Measurements from ENCODE around the gene RSPH4A. TPM values are rescaled to one million over a fixed set of nuclear protein-coding genes. Genes with fewer than 3 reads are reported as not detected.
"Not testable (repeated sequence)": the region's sequence is repeated elsewhere in the genome, so short reads cannot be mapped to it uniquely, and the experiment has no call there.

Gene RSPH4A
- total RNA-seq, 2 experiments from 2014 or later, result not detected

DNA sequence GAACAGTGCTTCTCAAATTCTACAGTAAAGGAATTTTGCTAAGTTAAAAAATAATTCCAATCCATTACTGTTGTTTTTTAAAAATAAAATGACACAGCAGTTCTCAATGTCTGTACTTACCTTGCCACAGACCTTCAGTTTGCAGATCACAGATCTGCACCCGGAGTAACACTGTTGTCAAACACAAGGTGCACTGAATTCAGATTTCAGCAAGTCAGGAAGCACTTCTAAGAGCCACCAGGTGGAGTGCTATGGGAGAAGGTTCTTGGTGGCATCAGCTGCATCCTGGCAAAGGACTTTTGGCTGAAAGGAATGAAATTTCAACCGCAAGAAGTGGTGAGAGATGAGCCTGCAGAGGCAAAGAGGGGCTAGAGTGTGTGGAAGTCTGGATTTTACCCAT lies 17.4 kb downstream of the RSPH4A start:
- H3K9me3 Mint-ChIP-seq, result no peaks in the 10 kb centered on the region
- no peak overlapping the region for H3K27ac Mint-ChIP-seq
- H3K27me3 Mint-ChIP-seq (ENCODE audit: low read depth), result no peaks in the 10 kb centered on the region
- H3K4me3 Mint-ChIP-seq, result no peak overlapping the region
- peaks cover 18% of the 10 kb centered on the region for H3K36me3 Mint-ChIP-seq (ENCODE audit: low read depth)
- intact Hi-C loops (cut with micrococcal nuclease), result loop anchor here (5.0 kb wide), 1 partner anchor 334 kb away; no protein-coding TSS in a partner anchor
- CTCF ChIA-PET, result interaction anchor here (1.4 kb wide), 1 partner anchor 10 kb away, joined by 3 read pairs; no protein-coding TSS in a partner anchor
- H3K4me1 Mint-ChIP-seq (ENCODE audit: low read depth), result no peaks in the 10 kb centered on the region
- peak; percentile 11 for DNase-seq

DNA sequence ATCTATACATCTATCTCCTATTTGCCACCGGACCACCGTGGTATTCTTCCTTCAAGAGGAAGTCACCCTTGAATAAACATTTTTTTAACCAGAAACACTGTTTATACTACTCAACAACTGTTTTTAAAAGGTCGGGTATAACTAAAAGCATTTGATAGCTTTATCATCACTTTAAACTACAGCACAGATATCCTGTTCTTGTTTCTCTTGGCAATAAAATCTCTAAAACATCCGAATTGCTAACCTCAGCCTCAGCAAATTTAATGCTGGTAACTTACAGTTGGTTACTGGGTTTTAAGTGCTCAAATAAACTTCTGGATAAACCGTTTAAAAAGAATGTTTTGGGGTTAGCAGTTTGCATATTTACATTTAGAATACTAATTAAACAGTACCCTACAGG lies 31.9 kb downstream of the RSPH4A start:
- peaks cover 7% of the 10 kb centered on the region for H3K4me1 Mint-ChIP-seq (ENCODE audit: low read depth)
- peaks cover 24% of the 10 kb centered on the region for H3K36me3 Mint-ChIP-seq (ENCODE audit: low read depth)
- no peak for DNase-seq
- no peak overlapping the region for H3K27ac Mint-ChIP-seq
- intact Hi-C loops (cut with micrococcal nuclease), result loop anchor here (5.0 kb wide), 1 partner anchor 361 kb away; no protein-coding TSS in a partner anchor
- no peak overlapping the region for H3K4me3 Mint-ChIP-seq
- CTCF ChIA-PET, result interaction anchor here (1.3 kb wide), 1 partner anchor 115 kb away, joined by 3 read pairs; no protein-coding TSS in a partner anchor
- peaks cover 1% of the 10 kb centered on the region for H3K9me3 Mint-ChIP-seq
- no peaks in the 10 kb centered on the region for H3K27me3 Mint-ChIP-seq (ENCODE audit: low read depth)

DNA sequence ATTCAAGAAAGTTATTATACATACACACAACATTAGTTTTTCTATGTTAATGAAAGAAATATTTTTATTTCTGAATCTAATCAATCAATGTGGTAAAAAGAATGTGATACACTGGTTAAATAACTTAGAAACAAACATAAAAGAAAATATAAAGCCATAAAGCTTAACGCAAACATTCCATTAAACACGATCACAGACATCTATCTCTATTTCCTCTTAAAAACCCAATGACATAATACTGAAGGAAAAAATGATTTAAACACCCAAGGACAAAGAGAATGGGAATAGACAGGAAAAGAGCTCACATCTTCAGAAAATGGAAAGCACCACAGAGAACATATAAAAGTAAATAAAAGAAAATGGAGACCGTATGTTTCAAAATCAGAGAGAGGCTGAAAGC lies 32.9 kb downstream of the RSPH4A start:
- H3K27ac Mint-ChIP-seq, result no peak overlapping the region
- H3K4me3 Mint-ChIP-seq, result no peak overlapping the region
- peaks cover 7% of the 10 kb centered on the region for H3K4me1 Mint-ChIP-seq (ENCODE audit: low read depth)
- no peak for DNase-seq
- no peaks in the 10 kb centered on the region for H3K9me3 Mint-ChIP-seq
- intact Hi-C loops (cut with micrococcal nuclease), result loop anchor here (5.0 kb wide), 1 partner anchor 362 kb away; no protein-coding TSS in a partner anchor
- H3K27me3 Mint-ChIP-seq (ENCODE audit: low read depth), result no peaks in the 10 kb centered on the region
- CTCF ChIA-PET, result interaction anchor here (0.6 to 1.0 kb wide), 2 partner anchors 25 to 60 kb away, joined by 3 to 4 read pairs; no protein-coding TSS in a partner anchor
- H3K36me3 Mint-ChIP-seq (ENCODE audit: low read depth), result peaks cover 17% of the 10 kb centered on the region

DNA sequence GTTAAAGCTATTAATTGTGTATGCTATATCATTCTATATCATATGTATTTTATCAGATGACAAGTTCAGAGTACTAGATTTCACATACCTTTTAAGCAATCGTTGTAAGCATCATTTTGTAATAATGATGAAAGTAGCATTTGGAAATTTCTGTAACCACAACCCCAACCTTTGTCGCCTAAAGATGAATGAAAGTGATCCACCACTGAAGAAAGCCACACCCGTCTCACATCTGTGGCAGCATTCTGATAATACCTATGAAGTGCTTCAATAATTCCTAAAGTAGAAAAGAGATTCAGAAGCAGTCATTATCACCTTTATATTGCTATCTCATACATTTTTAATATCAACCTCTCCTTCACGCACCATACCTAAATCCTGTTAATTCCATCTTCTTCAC lies 35.6 kb downstream of the RSPH4A start:
- peaks cover 8% of the 10 kb centered on the region for H3K36me3 Mint-ChIP-seq (ENCODE audit: low read depth)
- CTCF ChIA-PET, result interaction anchor here (1.0 kb wide), 1 partner anchor 117 kb away, joined by 3 read pairs; no protein-coding TSS in a partner anchor
- H3K4me1 Mint-ChIP-seq (ENCODE audit: low read depth), result peaks cover 7% of the 10 kb centered on the region
- no peaks in the 10 kb centered on the region for H3K9me3 Mint-ChIP-seq
- H3K27me3 Mint-ChIP-seq (ENCODE audit: low read depth), result no peaks in the 10 kb centered on the region
- intact Hi-C loops (cut with micrococcal nuclease), result no loop called here
- DNase-seq, result no peak
- no peak overlapping the region for H3K4me3 Mint-ChIP-seq
- H3K27ac Mint-ChIP-seq, result no peak overlapping the region

GRCh38 chr6:116661594-116661993 lies 45.3 kb downstream of the RSPH4A start:
- Mint-ChIP-seq H3K9me3 (no peaks in the 10 kb centered on the region), H3K4me3 (no peak overlapping the region), H3K4me1 (ENCODE audit: low read depth) (peaks cover 45% of the 10 kb centered on the region), H3K27me3 (ENCODE audit: low read depth) (no peaks in the 10 kb centered on the region), H3K27ac (no peak overlapping the region), H3K36me3 (ENCODE audit: low read depth) (peaks cover 26% of the 10 kb centered on the region)
- no peak for DNase-seq
- intact Hi-C loops (cut with micrococcal nuclease), result no loop called here
- CTCF ChIA-PET, result interaction anchor here (1.1 kb wide), 2 partner anchors 15 to 17 kb away, joined by 3 to 5 read pairs; no protein-coding TSS in a partner anchor

- intact Hi-C loops (cut with micrococcal nuclease), result no loop called here
- H3K27ac Mint-ChIP-seq, result no peak overlapping the region
These were observed 45.9 kb downstream of the RSPH4A start for GRCh38 chr6:116662202-116662601.

GRCh38 chr6:116663308-116663707 lies 47.0 kb downstream of the RSPH4A start:
- intact Hi-C loops (cut with micrococcal nuclease), result no loop called here
- Mint-ChIP-seq H3K9me3 (no peaks in the 10 kb centered on the region), H3K36me3 (ENCODE audit: low read depth) (peaks cover 26% of the 10 kb centered on the region), H3K27me3 (ENCODE audit: low read depth) (no peaks in the 10 kb centered on the region), H3K27ac (no peak overlapping the region), H3K4me3 (no peak overlapping the region), H3K4me1 (ENCODE audit: low read depth) (peaks cover 54% of the 10 kb centered on the region)
- CTCF ChIA-PET, result interaction anchor here (1.5 kb wide), 1 partner anchor 18 kb away, joined by 5 read pairs; no protein-coding TSS in a partner anchor
- no peak for DNase-seq

More at GRCh38 chr6:116662202-116662601, 45.9 kb downstream of the RSPH4A start:
- no peak for DNase-seq
- no peak overlapping the region for H3K4me3 Mint-ChIP-seq
- H3K4me1 Mint-ChIP-seq (ENCODE audit: low read depth), result peaks cover 50% of the 10 kb centered on the region
- CTCF ChIA-PET, result interaction anchor here (1.1 kb wide), 1 partner anchor 16 kb away, joined by 3 read pairs; no protein-coding TSS in a partner anchor
- H3K36me3 Mint-ChIP-seq (ENCODE audit: low read depth), result peaks cover 29% of the 10 kb centered on the region
- H3K9me3 Mint-ChIP-seq, result no peaks in the 10 kb centered on the region
- H3K27me3 Mint-ChIP-seq (ENCODE audit: low read depth), result no peaks in the 10 kb centered on the region

DNA sequence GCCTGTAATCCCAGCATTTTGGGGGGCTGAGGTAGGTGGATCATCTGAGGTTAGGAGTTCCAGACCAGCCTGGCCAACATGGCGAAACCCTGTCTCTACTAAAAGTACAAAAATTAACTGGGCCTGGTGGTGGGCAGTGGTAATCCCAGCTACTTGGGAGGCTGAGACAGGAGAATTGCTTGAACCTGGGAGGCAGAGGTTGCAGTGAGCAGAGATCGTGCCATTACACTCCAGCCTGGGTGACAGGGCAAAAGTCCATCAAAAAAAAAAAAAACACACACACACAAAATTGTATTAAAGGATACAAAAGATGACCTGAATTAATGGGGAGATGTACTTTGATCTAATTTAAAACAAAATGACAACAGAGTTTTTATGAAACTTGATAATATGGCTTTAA lies 47.9 kb downstream of the RSPH4A start:
- H3K27me3 Mint-ChIP-seq (ENCODE audit: low read depth); intact Hi-C loops (cut with micrococcal nuclease); H3K9me3 Mint-ChIP-seq; H3K27ac Mint-ChIP-seq; DNase-seq; H3K4me3 Mint-ChIP-seq: not testable (repeated sequence)
- CTCF ChIA-PET, result interaction anchor here (0.7 to 1.5 kb wide), 2 partner anchors 19 to 495 kb away, joined by 3 to 5 read pairs; no protein-coding TSS in a partner anchor
- peaks cover 54% of the 10 kb centered on the region for H3K4me1 Mint-ChIP-seq (ENCODE audit: low read depth)
- peaks cover 25% of the 10 kb centered on the region for H3K36me3 Mint-ChIP-seq (ENCODE audit: low read depth)

- CTCF ChIA-PET, result no interaction called here
- DNase-seq, result no peak
- Mint-ChIP-seq H3K9me3 (no peaks in the 10 kb centered on the region), H3K4me1 (ENCODE audit: low read depth) (peaks cover 48% of the 10 kb centered on the region), H3K27ac (no peak overlapping the region), H3K27me3 (ENCODE audit: low read depth) (no peaks in the 10 kb centered on the region), H3K4me3 (peak overlapping the region; percentile 55), H3K36me3 (ENCODE audit: low read depth) (peaks cover 18% of the 10 kb centered on the region)
- intact Hi-C loops (cut with micrococcal nuclease), result no loop called here
These were observed 49.2 kb downstream of the RSPH4A start for GRCh38 chr6:116665464-116665863.

- no peak for DNase-seq
- Mint-ChIP-seq H3K27ac (no peak overlapping the region), H3K9me3 (no peaks in the 10 kb centered on the region), H3K4me3 (peak overlapping the region; percentile 45), H3K36me3 (ENCODE audit: low read depth) (peaks cover 18% of the 10 kb centered on the region), H3K27me3 (ENCODE audit: low read depth) (no peaks in the 10 kb centered on the region), H3K4me1 (ENCODE audit: low read depth) (peaks cover 41% of the 10 kb centered on the region)
- CTCF ChIA-PET, result interaction anchor here (0.6 kb wide), 1 partner anchor 128 kb away, joined by 3 read pairs; no protein-coding TSS in a partner anchor
- intact Hi-C loops (cut with micrococcal nuclease), result loop anchor here (2.0 kb wide), 2 partner anchors 656 to 936 kb away; partner anchors contain the start of gene GOPC
These were observed 50.6 kb downstream of the RSPH4A start for GRCh38 chr6:116666869-116667268.

DNA sequence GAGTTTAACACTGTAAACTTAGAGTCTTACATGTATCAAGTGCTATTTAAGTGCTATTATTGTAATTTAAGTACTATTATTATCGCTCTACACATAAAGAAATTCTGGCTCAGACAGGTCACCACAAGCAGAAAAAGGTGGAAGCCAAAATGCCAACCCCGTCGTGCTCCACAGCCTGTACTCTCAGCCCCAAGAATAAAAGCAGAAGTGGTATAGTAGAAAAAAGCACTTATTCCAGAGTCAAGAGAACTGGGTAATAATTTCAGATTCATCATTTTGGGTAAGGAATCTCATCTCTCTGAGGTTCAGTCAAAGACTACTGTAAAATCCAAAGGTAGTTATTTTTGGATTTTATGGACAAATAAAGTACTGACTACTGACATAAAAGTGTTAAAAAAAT lies 51.3 kb downstream of the RSPH4A start:
- Mint-ChIP-seq H3K4me3 (peak overlapping the region; percentile 99), H3K36me3 (ENCODE audit: low read depth) (peaks cover 15% of the 10 kb centered on the region), H3K9me3 (no peaks in the 10 kb centered on the region), H3K27ac (peak overlapping the region; percentile 12), H3K4me1 (ENCODE audit: low read depth) (peaks cover 35% of the 10 kb centered on the region), H3K27me3 (ENCODE audit: low read depth) (no peaks in the 10 kb centered on the region)
- intact Hi-C loops (cut with micrococcal nuclease), result loop anchor here (1.0 to 2.0 kb wide), 7 partner anchors 14 to 935 kb away; partner anchors contain the start of genes GOPC, KPNA5, RSPH4A and RWDD1
- CTCF ChIA-PET, result interaction anchor here (0.6 to 1.2 kb wide), 3 partner anchors 29 to 923 kb away, joined by 3 read pairs; no protein-coding TSS in a partner anchor
- DNase-seq, result no peak

DNA sequence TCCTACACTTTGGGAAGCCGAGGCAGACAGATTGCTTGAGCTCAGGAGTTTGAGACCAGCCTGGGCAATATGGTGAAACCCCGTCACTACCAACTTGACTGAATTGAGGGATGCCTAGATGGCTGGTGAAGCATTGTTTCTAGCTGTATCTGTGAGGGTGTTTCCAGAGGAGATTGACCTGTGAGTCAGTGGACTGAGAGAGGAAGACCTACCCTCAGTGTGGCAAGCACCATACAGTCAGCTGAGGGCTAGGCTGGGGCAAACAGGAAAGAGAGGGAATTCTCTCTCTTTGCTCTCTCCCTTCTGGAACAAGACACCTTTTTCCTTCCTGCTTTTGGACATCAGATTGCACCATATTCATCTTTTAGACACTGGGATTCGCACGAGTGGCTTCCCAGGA lies 56.0 kb downstream of the RSPH4A start:
- intact Hi-C loops (cut with micrococcal nuclease), result no loop called here
- CTCF ChIA-PET, result interaction anchor here (0.5 to 0.9 kb wide), 2 partner anchors 101 to 1217 kb away, joined by 3 read pairs; partner anchors contain the start of gene RWDD1
- no peaks in the 10 kb centered on the region for H3K27me3 Mint-ChIP-seq (ENCODE audit: low read depth)
- no peak overlapping the region for H3K27ac Mint-ChIP-seq
- peaks cover 2% of the 10 kb centered on the region for H3K36me3 Mint-ChIP-seq (ENCODE audit: low read depth)
- H3K9me3 Mint-ChIP-seq, result no peaks in the 10 kb centered on the region
- H3K4me1 Mint-ChIP-seq (ENCODE audit: low read depth), result peaks cover 3% of the 10 kb centered on the region
- DNase-seq, result no peak
- no peak overlapping the region for H3K4me3 Mint-ChIP-seq

DNA sequence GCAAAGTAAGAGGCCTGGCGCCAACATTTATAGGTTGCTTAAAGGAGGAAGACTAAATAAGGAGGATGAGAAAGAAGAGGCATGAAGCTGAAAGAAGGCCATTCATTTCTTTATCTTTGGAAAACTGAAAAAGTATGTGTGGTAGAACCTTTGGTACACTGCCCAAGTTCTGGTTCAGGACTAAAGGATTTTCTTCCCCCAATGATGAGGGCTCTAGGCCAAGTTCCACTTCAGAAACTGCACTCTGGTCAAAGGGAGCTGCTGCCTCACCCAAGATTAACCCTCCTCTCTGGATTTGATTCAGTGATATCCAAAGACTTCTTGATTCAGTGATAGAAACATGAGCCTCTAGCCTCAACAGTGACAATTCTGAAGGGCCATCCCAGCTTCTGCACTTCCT lies 59.7 kb downstream of the RSPH4A start:
- intact Hi-C loops (cut with micrococcal nuclease), result no loop called here
- H3K4me1 Mint-ChIP-seq (ENCODE audit: low read depth), result peaks cover 13% of the 10 kb centered on the region
- no peak overlapping the region for H3K4me3 Mint-ChIP-seq
- no peak for DNase-seq
- no peaks in the 10 kb centered on the region for H3K9me3 Mint-ChIP-seq
- CTCF ChIA-PET, result interaction anchor here (0.6 kb wide), 1 partner anchor 774 kb away, joined by 3 read pairs; no protein-coding TSS in a partner anchor
- H3K36me3 Mint-ChIP-seq (ENCODE audit: low read depth), result peaks cover under 1% of the 10 kb centered on the region
- H3K27ac Mint-ChIP-seq, result no peak overlapping the region
- H3K27me3 Mint-ChIP-seq (ENCODE audit: low read depth), result no peaks in the 10 kb centered on the region

Measured in activated naive CD4-positive, alpha-beta T cell treated with anti-CD3 and anti-CD28 coated beads for 36 hours (primary cell).